ENCODE results near the gene UBE4A. TPM values are rescaled to one million over a fixed set of nuclear protein-coding genes. Genes with fewer than 3 reads are reported as not detected.

The UBE4A gene
- total and polyA plus RNA-seq, 2 of the 4 experiments (the other 2 are of a cell fraction) = 15.2 to 69.7 TPM

- no peak overlapping the region for H3K4me2 ChIP-seq (ENCODE audit: low read depth, low read length)
- ATAC-seq (ENCODE audit: low read depth) (no peak), DNase-seq (no peak)
- H3K36me3 ChIP-seq (ENCODE audit: control insufficient read depth, insufficient read depth, low read length) = peaks cover 5% of the 10 kb centered on the region; the same call in 1 of the 2 replicates
- peaks cover 69% of the 10 kb centered on the region for H4K20me1 ChIP-seq (ENCODE audit: insufficient read depth, low read length)
- no peak overlapping the region for H3K27ac ChIP-seq (ENCODE audit: insufficient read depth, low read length)
- H4K91ac ChIP-seq (ENCODE audit: insufficient read depth, low read depth, low read length) = no peak overlapping the region
- no peak overlapping the region for H2BK15ac ChIP-seq (ENCODE audit: low read depth, low read length)
- H3K56ac ChIP-seq (ENCODE audit: extremely low read depth, insufficient read depth, low read length) = no peak overlapping the region
- H3K9me3 ChIP-seq (ENCODE audit: control insufficient read depth, insufficient read depth, low read length) = no peaks in the 10 kb centered on the region
- peaks cover 24 to 67% of the 10 kb centered on the region in 2 experiments for H3K79me1 ChIP-seq (ENCODE audit: low read depth in 1 of 2, low read length in 2 of 2)
- no peak overlapping the region for H3K14ac ChIP-seq (replicated peaks; ENCODE audit: low read depth, low read length)
- 100% methylated on average over 1 of the region's 4 CpGs; no CpG with 5 or more reads in 1 of the 2 experiments for WGBS, 2 experiments (ENCODE audit: extremely low coverage in 2 of 2, insufficient read length in 1 of 2)
- intact Hi-C loops (cut with micrococcal nuclease) = no loop called here
- H3K4me3 ChIP-seq (ENCODE audit: insufficient read depth, low read depth, low read length) = no peak overlapping the region
- peaks cover 4% of the 10 kb centered on the region; the same call in 1 of the 2 replicates for H3K9me1 ChIP-seq (ENCODE audit: insufficient read depth, low read length)
- no peaks in the 10 kb centered on the region for H3K27me3 ChIP-seq (ENCODE audit: control insufficient read depth, insufficient read depth, low read length)
- H4K8ac ChIP-seq (ENCODE audit: low read depth in 2 of 2, low read length in 2 of 2) = no peak overlapping the region
- no peak overlapping the region for H2BK5ac ChIP-seq (ENCODE audit: low read depth, low read length, poor library complexity, severe bottlenecking)
- in situ Hi-C loops (cut with MboI; ENCODE audit: low sequenced_read_pairs) = no loop called here
- H4K5ac ChIP-seq (ENCODE audit: low read depth, low read length) = no peak overlapping the region
- no peak overlapping the region for H2BK20ac ChIP-seq (ENCODE audit: low read depth, low read length)
- POLR2A ChIA-PET (ENCODE audit: unreplicated experiment) = no interaction called here
- peaks cover 1% of the 10 kb centered on the region; the same call in 1 of the 2 replicates for H3K4me1 ChIP-seq (ENCODE audit: control insufficient read depth, insufficient read depth, low read length)
- dilution Hi-C loops (cut with HindIII; ENCODE audit: low sequenced_read_pairs, unreplicated experiment) = no loop called here
- no peak overlapping the region for H3K4ac ChIP-seq (ENCODE audit: low read depth, low read length)
- no peak overlapping the region for H2AK5ac ChIP-seq (ENCODE audit: low read depth, low read length)
- H3K18ac ChIP-seq (ENCODE audit: low read depth, low read length) = no peak overlapping the region
- TF ChIP-seq, protein P1, sequence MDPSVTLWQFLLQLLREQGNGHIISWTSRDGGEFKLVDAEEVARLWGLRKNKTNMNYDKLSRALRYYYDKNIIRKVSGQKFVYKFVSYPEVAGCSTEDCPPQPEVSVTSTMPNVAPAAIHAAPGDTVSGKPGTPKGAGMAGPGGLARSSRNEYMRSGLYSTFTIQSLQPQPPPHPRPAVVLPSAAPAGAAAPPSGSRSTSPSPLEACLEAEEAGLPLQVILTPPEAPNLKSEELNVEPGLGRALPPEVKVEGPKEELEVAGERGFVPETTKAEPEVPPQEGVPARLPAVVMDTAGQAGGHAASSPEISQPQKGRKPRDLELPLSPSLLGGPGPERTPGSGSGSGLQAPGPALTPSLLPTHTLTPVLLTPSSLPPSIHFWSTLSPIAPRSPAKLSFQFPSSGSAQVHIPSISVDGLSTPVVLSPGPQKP (IDR thresholded peaks at IDR 0.05; ENCODE audit: borderline replicate concordance, low read depth, low read length) = no peak
- TF ChIP-seq USF2 (IDR thresholded peaks at IDR 0.05; ENCODE audit: low read depth, low read length) (no peak), RFX5 (IDR thresholded peaks at IDR 0.05; ENCODE audit: low read depth, low read length) (no peak), POLR2A (IDR thresholded peaks at IDR 0.05; ENCODE audit: low read depth, low read length) (no peak), MXI1 (IDR thresholded peaks at IDR 0.05; ENCODE audit: borderline replicate concordance, low read depth, low read length) (no peak), NFE2L2 (IDR thresholded peaks at IDR 0.05; ENCODE audit: low read depth, low read length) (no peak), RCOR1 (IDR thresholded peaks at IDR 0.05; ENCODE audit: insufficient replicate concordance, low read length) (no peak), SMC3 (IDR thresholded peaks at IDR 0.05; ENCODE audit: low read depth, low read length) (no peak), MAZ (IDR thresholded peaks at IDR 0.05; ENCODE audit: borderline replicate concordance, low read depth, low read length) (no peak), RAD21 (IDR thresholded peaks at IDR 0.05; ENCODE audit: low read length) (no peak), CHD1 (IDR thresholded peaks at IDR 0.05; ENCODE audit: low read depth, low read length) (no peak), FOS (IDR thresholded peaks at IDR 0.05; ENCODE audit: low read depth, low read length) (no peak), MAFK (IDR thresholded peaks at IDR 0.05; ENCODE audit: low read depth, low read length) (no peak), BHLHE40 (IDR thresholded peaks at IDR 0.05; ENCODE audit: low read depth, low read length) (no peak)
- TF ChIP-seq, protein P2, sequence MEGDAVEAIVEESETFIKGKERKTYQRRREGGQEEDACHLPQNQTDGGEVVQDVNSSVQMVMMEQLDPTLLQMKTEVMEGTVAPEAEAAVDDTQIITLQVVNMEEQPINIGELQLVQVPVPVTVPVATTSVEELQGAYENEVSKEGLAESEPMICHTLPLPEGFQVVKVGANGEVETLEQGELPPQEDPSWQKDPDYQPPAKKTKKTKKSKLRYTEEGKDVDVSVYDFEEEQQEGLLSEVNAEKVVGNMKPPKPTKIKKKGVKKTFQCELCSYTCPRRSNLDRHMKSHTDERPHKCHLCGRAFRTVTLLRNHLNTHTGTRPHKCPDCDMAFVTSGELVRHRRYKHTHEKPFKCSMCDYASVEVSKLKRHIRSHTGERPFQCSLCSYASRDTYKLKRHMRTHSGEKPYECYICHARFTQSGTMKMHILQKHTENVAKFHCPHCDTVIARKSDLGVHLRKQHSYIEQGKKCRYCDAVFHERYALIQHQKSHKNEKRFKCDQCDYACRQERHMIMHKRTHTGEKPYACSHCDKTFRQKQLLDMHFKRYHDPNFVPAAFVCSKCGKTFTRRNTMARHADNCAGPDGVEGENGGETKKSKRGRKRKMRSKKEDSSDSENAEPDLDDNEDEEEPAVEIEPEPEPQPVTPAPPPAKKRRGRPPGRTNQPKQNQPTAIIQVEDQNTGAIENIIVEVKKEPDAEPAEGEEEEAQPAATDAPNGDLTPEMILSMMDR (conservative IDR thresholded peaks at IDR 0.05; ENCODE audit: low read depth, low read length) = no peak
- H2AFZ ChIP-seq (replicated peaks; ENCODE audit: low read length, poor library complexity) = no peak overlapping the region
- BruUV-seq (replicated peaks) = no TSS peak
- no peak overlapping the region for H2AK9ac ChIP-seq (replicated peaks; ENCODE audit: low read depth, low read length, poor library complexity)
- H3K23ac ChIP-seq (ENCODE audit: low read depth, low read length) = no peak overlapping the region
- H2BK120ac ChIP-seq (ENCODE audit: low read depth, low read length) = no peak overlapping the region
- CTCF ChIA-PET = no interaction called here
- H3K9ac ChIP-seq (ENCODE audit: low read depth, low read length) = no peak overlapping the region
Observed at GRCh38 chr11:118447423-118447822, 88.0 kb downstream of the UBE4A start.
